ACC112 (cell line): ENCODE results near the gene SLC33A1.
A peak's percentile ranks its signal among the peaks of the same experiment; 100 is the strongest.
"Not testable (repeated sequence)": the region's sequence is repeated elsewhere in the genome, so short reads cannot be mapped to it uniquely, and the experiment has no call there.

Experiments
- H2AFZ ChIP-seq: fragments of 200-600 bp; sonication (generic); one replicate; pipeline ENCODE4 v1.6.0; 2017; ENCODE audit warnings: antibody characterized with exemption, low read length; ENCODE audit not compliant: unreplicated experiment
- H3K27ac ChIP-seq: fragments of 200-600 bp; sonication (generic); 2 replicates; pipeline ENCODE4 v1.5.1; 2014; ENCODE audit warnings: low read depth, mild to moderate bottlenecking, antibody characterized with exemption, low read length, moderate library complexity
- H3K27me3 ChIP-seq: fragments of 200-600 bp; sonication (generic); 2 replicates; pipeline ENCODE4 v1.6.1; 2014; ENCODE audit warnings: mild to moderate bottlenecking, antibody characterized with exemption, low read length, moderate library complexity, mixed read lengths; ENCODE audit not compliant: insufficient read depth
- H3K36me3 ChIP-seq: fragments of 200-600 bp; sonication (generic); 2 replicates; pipeline ENCODE4 v1.6.1; 2016; ENCODE audit warnings: mild to moderate bottlenecking, antibody characterized with exemption, low read length, moderate library complexity, mixed read lengths; ENCODE audit not compliant: insufficient read depth
- H3K4me1 ChIP-seq: fragments of 200-600 bp; sonication (generic); one replicate; pipeline ENCODE4 v1.6.1; 2016; ENCODE audit warnings: low read length, mixed read lengths; ENCODE audit not compliant: insufficient read depth, unreplicated experiment, control insufficient read depth
- H3K4me3 ChIP-seq: fragments of 200-600 bp; sonication (generic); 2 replicates; pipeline ENCODE4 v1.5.1; 2014; ENCODE audit warnings: mild to moderate bottlenecking, low read depth, low read length
- H3K79me2 ChIP-seq: fragments of 200-600 bp; sonication (generic); one replicate; pipeline ENCODE4 v1.6.0; 2016; ENCODE audit warnings: low read length; ENCODE audit not compliant: control insufficient read depth, unreplicated experiment, insufficient read depth

The SLC33A1 gene

DNA sequence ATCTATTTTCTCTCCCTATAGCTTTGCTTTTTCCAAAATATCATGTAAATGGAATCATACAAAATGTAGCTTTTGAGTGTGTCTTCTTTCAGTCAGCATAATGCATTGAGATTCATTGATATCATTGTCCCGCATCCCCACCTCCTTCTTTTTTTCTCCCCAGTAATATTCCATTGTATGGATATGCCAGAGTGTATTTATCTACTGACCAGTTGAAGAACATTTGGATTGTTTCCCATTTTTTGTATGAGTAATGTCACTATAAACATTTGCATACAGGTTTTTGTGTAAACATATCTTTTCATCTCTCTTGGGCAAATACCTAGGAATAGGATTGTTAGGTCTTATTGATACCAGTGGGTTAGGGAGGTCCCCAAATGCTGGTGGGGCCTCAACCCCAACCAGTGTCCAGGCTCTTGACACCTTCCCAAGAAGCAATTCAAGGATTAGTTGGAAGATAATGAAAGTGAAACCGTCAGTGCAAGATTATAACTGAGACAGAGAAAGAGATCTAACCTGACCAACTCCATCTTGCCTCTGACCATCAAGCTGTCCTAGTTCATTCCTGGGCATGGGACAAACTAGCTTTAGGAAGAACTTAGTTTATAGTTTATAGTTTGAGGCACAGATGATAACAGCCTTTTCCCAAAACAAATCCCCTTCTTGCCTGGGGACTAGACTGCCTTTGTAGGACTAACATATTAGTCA is 7.4 kb upstream of the SLC33A1 start:
- Histone ChIP-seq H3K79me2 (no peaks in the 10 kb centered on the region), H3K4me3 (no peak overlapping the region), H3K27ac (no peak overlapping the region), H3K36me3 (no peaks in the 10 kb centered on the region), H3K4me1 (peaks cover 6% of the 10 kb centered on the region), H2AFZ (peak overlapping the region; percentile 45), H3K27me3 (no peaks in the 10 kb centered on the region)

- not testable (repeated sequence) for H3K4me1 ChIP-seq, H3K27me3 ChIP-seq, H3K36me3 ChIP-seq, H3K79me2 ChIP-seq, H3K27ac ChIP-seq, H3K4me3 ChIP-seq, H2AFZ ChIP-seq
Measured at GRCh38 chr3:155860424-155860823, 6.2 kb upstream of the SLC33A1 start.

DNA sequence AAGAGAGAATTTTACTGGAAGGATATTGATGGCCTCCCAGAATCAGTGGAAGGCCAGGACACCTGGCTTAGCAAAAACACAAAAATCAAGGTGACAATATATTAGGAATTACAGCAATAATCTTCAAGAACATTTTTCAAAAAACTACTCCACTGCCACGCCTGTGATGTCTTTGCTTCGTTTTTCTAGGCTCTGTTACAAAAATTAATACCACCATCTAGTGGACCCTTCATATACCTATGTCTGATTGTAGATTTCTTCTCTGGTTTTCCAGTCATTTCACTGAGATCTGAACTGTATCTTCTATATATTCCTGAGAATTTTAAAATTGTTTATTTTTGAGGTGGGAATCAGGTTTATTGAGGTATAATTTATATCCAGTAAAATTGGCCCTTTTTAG is 5.6 kb upstream of the SLC33A1 start:
- Histone ChIP-seq H3K79me2 (peaks cover 3% of the 10 kb centered on the region), H3K4me3 (0 out of 2 replicates have a peak overlapping the region, but pooled peaks have one; percentile 20), H3K36me3 (no peaks in the 10 kb centered on the region), H2AFZ (peak overlapping the region; percentile 14), H3K27ac (no peak overlapping the region), H3K27me3 (no peaks in the 10 kb centered on the region), H3K4me1 (peaks cover 6% of the 10 kb centered on the region)

DNA sequence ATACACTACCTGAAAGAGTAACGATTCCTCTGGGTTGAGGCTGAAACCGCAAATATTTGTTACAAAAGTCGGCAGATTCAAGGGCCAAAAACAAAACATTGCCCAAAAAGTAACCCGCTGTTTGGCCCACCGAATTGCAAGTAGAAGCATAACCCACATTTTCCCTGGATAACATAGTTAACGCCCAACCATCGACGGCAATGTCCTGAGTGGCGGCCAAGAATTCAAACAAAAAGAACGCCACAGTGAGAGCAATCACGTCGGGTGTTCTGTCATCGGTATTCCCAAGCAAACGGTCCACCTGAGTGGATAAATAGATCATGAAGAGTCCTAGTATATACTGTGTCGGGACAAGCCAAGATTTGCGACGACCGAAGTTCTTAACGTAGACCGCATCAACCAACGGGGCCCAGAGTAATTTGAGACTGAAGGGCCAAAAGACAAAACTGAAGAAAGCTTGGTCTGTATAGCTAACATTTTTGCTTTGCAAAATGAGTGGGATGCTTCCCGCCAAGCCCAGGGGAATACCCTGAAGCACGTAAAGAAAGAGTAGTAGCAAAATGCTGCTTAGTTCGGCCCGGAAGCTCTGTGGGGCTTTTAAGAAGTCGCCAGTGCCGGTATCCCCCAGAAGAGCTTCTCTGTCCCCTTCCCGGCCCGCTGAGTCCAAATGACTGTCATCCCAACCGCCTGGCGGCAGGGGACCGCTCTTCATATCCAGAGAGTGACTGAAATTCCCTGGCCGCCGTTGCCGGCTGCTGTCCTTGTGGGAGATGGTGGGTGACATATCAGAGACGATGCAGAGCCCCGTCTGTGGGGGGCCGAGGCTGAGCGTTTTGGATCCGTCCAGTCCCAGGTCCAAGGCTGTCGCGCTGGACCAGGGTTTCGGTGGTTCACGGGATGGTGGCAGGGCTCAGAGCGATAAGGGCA is 750 bp downstream of the SLC33A1 start:
- Histone ChIP-seq H3K27ac (peak overlapping the region; percentile 49; the same call in 1 of the 2 replicates), H3K36me3 (no peaks in the 10 kb centered on the region), H3K4me3 (peak overlapping the region; percentile 96), H3K79me2 (peaks cover 47% of the 10 kb centered on the region), H3K27me3 (no peaks in the 10 kb centered on the region), H2AFZ (peak overlapping the region; percentile 27), H3K4me1 (no peaks in the 10 kb centered on the region)

- H3K27me3 ChIP-seq = no peaks in the 10 kb centered on the region
- no peaks in the 10 kb centered on the region for H3K4me1 ChIP-seq
- peaks cover 53% of the 10 kb centered on the region for H3K79me2 ChIP-seq
- peak overlapping the region; percentile 96 for H3K4me3 ChIP-seq
- H3K27ac ChIP-seq = no peak overlapping the region
- H2AFZ ChIP-seq = no peak overlapping the region
- no peaks in the 10 kb centered on the region; the same call in 1 of the 2 replicates for H3K36me3 ChIP-seq
Measured at GRCh38 chr3:155852341-155852740, 1.9 kb downstream of the SLC33A1 start.

- H3K36me3 ChIP-seq, H3K27me3 ChIP-seq, H3K4me1 ChIP-seq, H2AFZ ChIP-seq, H3K27ac ChIP-seq, H3K4me3 ChIP-seq: not testable (repeated sequence)
- H3K79me2 ChIP-seq = peaks cover 59% of the 10 kb centered on the region
Measured at GRCh38 chr3:155849404-155849803, 4.8 kb downstream of the SLC33A1 start.

DNA sequence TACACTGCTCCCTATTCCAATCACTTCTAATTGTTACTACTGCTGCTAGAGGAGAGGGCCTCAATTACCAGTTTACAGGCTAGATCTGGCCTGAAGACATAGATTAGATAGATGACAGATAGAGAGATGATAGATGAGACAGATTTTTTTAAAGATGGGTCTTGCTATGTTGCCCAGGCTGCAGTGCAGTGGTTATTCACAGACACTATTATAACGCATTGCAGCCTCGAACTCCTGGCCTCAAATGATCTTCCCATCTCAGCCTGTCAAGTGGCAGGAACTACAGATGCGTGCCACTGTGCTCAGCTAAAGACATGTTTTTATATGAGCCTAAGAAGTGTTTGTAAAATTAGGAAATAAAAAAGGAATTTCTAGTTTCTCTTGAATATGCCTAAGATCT is 6.2 kb downstream of the SLC33A1 start:
- no peak overlapping the region for H3K4me3 ChIP-seq
- no peak overlapping the region for H3K27ac ChIP-seq
- H3K27me3 ChIP-seq = no peaks in the 10 kb centered on the region
- H3K36me3 ChIP-seq = no peaks in the 10 kb centered on the region; the same call in 1 of the 2 replicates
- no peaks in the 10 kb centered on the region for H3K4me1 ChIP-seq
- H2AFZ ChIP-seq = no peak overlapping the region
- peaks cover 48% of the 10 kb centered on the region for H3K79me2 ChIP-seq

GRCh38 chr3:155846119-155846518 is 8.1 kb downstream of the SLC33A1 start:
- Histone ChIP-seq H3K79me2 (peaks cover 31% of the 10 kb centered on the region), H3K36me3 (no peaks in the 10 kb centered on the region; the same call in 1 of the 2 replicates), H3K4me1 (no peaks in the 10 kb centered on the region), H3K27me3 (no peaks in the 10 kb centered on the region), H3K4me3 (no peak overlapping the region), H2AFZ (no peak overlapping the region), H3K27ac (no peak overlapping the region)

- H3K79me2 ChIP-seq = peaks cover 16% of the 10 kb centered on the region
- no peaks in the 10 kb centered on the region for H3K27me3 ChIP-seq
- no peak overlapping the region for H3K27ac ChIP-seq
- H2AFZ ChIP-seq = no peak overlapping the region
- H3K4me3 ChIP-seq = no peak overlapping the region
- no peaks in the 10 kb centered on the region; the same call in 1 of the 2 replicates for H3K36me3 ChIP-seq
- no peaks in the 10 kb centered on the region for H3K4me1 ChIP-seq
Measured at GRCh38 chr3:155843569-155843968, 10.7 kb downstream of the SLC33A1 start.

DNA sequence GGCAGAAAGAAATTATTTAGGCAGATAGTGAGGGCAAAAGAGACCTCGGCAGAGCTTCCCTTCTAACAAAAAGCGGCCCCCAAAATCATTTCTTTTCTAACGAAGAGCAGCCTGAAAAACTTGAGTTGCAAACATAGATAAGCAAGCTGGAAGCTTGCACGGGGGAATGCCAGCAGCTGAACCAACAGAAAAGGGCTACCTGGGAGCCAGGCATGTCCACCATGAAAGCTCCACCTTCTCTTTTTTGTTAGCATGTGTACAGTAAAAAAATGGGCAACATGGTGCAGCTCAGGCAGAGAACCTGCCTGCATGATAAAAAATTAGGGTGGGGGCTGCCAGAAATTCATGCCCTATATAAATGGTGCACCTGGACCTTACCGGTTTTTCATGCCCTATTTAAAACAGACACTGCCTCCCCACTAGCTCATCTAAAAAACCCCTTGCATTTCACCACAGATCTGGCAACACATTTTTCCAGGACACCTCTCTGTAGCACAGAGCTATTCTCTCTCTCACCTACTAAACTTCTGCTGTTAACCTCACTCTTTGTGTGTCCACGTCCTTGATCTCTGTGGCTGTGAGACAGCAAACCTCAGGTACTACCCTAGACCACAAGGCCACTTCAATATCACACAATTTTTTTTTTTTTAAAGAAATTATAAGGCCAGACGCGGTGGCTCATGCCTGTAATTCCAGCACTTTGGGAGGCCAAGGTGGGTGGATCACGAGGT is 18.7 kb downstream of the SLC33A1 start:
- Histone ChIP-seq H3K27me3 (no peaks in the 10 kb centered on the region), H3K4me3 (no peak overlapping the region), H2AFZ (no peak overlapping the region), H3K27ac (no peak overlapping the region), H3K79me2 (no peaks in the 10 kb centered on the region), H3K36me3 (0 out of 2 replicates have a peak, but pooled peaks cover 3% of the 10 kb centered on the region), H3K4me1 (no peaks in the 10 kb centered on the region)
